Hematopoietic multipotent progenitor cell treated with erythropoietin and hydrocortisone succinate and interleukin-3 and kit ligand, for 8 days (in vitro differentiated cells): ENCODE measurements around the gene CD48.
"Not testable (repeated sequence)": the region's sequence is repeated elsewhere in the genome, so short reads cannot be mapped to it uniquely, and the experiment has no call there.

ENCODE experiments used
- DNase-seq: peaks from one replicate; pipeline ENCODE4 v3.0.0-alpha.2; 2015

Gene CD48

DNA sequence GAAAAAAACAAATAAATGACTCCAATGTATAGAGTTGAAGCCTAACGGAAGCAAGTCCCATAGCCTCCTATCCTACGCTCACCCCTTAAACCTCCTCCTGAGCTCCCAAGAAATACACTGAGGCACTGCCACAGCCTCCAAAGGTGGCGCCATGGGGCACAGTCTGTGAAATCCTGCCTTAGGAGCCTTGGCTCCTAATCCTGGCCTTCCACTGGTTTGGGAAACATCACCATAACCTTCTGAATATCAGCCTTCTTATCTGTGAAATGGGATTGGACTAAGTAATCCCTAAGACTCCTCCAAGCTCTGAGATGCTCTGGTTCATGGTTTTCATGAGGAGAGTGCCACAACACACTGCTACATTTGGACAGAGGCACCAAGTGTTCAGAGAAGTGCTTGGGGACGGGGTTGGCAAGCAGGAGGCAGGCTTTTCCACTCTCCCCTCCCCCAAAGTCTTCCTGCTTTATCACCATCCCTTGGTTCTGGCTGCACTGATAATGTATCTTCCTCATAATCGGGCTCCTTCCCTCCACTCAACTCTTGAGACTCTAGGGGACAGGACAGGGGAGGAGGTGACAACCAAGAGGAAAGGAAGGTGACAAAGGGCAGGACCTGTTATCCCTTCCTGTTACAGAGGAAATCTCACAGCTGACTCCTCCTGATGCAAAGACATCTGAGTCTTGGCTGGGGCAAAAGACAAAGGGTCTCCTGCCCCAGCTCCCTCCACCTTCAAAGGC, 30.2 kb upstream of the CD48 start:
- DNase-seq = no peak

GRCh38 chr1:160741092-160741501, 29.5 kb upstream of the CD48 start:
- DNase-seq = no peak

DNA sequence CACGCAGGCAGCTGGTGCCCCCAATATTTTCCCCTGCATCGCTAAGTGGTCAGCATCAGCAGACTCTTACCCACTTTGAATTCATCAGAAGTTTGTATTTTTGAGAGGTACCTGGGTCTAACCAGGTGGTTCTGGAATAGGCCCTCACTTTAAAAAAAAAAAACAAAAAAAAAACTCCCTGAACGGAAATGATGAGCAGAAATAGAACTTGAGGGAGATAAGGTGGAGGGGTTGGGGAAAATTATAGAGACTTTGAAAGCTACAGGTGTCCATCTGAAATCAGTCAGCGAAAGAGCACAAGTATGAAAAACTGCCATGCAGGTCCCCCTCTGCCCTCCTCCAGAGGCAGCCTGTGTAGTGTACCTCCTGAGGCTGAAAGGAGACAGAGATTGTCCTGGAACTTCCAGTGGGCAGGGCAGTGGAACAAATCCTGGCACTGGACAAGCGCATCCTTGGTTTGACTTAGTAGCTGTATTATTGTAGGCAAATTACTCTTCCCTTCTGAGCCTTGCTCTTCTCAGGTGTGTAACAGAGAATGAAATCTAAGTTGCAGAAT, 28.6 kb upstream of the CD48 start:
- no peak for DNase-seq

DNA sequence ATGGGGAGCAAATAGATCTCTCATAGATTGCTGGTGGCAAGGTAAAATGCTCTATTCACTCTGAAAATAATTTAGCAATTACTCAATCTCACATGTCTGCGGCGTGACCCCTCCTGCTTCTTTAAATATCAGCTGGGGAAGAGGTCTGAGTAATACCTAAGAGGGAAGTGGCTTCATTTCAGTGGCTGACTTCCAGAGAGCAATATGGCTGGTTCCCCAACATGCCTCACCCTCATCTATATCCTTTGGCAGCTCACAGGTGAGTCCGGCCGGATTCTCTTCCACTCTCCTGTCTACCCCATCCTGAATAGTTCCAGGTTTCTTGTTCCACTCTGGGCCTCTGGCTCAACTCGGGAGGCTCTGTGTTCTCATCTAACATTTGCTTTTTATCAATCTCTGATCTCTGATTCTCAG, 27.5 kb upstream of the CD48 start, which contains the start of gene SLAMF7:
SLAMF7 (plus strand) TSS at position 150 of the 414 bp plus-strand sequence; CDS start at position 205, 55 bp downstream.
- no peak for DNase-seq

DNA sequence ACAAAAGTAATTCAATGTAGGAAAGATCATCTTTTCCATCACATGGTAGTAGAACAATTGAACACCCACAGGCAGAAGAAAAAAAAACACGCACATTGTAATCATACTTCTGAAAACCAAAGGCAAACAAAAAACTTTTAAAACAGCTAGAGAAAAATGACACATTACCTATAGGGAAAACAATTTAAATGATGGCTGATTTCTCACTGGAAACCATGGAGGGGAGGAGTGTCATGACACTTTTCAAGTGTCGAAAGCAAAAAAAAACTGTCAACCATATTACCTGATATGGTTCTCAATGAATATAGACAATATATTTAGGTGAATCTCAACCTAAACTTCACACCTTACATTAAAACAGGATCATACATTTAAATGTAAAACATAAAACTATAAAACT, 26.6 kb upstream of the CD48 start:
- no peak for DNase-seq

GRCh38 chr1:160734301-160734700, 22.7 kb upstream of the CD48 start:
- DNase-seq = no peak

GRCh38 chr1:160733898-160734297, 22.3 kb upstream of the CD48 start:
- DNase-seq = no peak

DNA sequence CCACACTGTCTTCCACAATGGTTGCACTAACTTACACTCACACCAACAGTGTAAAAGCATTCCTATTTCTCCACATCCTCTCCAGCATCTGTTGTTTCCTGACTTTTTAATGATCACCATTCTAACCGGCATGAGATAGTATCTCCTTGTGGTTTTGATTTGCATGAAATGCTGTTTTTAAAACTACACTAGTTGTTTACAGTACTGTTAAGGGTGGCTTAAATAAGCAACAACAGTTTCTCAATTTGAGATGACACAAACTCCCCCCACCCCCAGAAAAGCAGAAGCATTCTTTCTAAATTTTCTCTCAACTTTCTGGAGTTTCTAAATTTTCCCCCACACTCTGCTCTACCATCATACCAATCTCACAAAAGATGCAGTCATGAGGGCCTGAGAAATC, 20.4 kb upstream of the CD48 start:
- DNase-seq = no peak

- DNase-seq = not testable (repeated sequence)
Observed at GRCh38 chr1:160731564-160731963, 19.9 kb upstream of the CD48 start.

DNA sequence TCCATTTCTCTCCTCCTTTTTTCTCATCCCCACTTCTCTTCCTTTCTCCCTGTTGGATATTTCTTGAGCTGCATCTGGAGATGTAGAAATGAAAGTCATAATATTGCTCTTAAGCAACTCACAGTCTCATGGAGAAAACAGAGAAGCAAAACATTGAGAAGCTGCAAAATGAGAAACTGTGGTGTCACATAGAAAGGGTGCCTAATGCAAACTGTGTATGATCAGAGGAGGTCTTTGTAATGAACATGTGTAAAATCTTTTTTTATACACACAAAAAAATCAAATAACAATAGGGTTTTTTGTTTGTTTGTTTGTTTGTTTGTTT, 15.7 kb upstream of the CD48 start:
- no peak for DNase-seq

GRCh38 chr1:160726498-160727315, 15.1 kb upstream of the CD48 start:
- peak; percentile 85 for DNase-seq

- DNase-seq = peak; percentile 75
Observed at GRCh38 chr1:160726114-160726497, 14.5 kb upstream of the CD48 start.

- DNase-seq = peak; percentile 24
Observed at GRCh38 chr1:160724465-160725242, 13.0 kb upstream of the CD48 start.

- no peak for DNase-seq
Observed at GRCh38 chr1:160723332-160723731, 11.7 kb upstream of the CD48 start.

DNA sequence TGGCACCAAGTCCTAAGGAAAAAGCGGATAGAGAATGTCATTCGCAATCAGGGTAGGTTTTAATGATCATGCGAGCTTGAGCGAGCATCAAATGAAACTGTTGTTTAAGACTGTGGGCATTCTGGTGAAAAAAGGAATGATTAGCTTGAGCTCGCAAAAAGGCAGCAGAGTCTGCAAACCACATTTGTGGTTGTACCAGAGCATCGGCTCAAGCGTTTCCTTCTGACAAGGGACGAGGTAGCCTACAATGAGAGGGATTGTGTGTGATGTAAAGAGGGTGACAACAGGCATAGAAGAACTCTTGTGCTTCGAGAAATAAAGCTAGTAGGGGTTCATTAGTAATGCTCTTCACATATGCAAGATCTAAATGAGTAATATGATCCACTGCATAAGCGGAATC, 11.1 kb upstream of the CD48 start:
- no peak for DNase-seq

GRCh38 chr1:160721473-160721872, 9.9 kb upstream of the CD48 start:
- DNase-seq = no peak

GRCh38 chr1:160720356-160721085, 8.9 kb upstream of the CD48 start:
- no peak for DNase-seq

DNA sequence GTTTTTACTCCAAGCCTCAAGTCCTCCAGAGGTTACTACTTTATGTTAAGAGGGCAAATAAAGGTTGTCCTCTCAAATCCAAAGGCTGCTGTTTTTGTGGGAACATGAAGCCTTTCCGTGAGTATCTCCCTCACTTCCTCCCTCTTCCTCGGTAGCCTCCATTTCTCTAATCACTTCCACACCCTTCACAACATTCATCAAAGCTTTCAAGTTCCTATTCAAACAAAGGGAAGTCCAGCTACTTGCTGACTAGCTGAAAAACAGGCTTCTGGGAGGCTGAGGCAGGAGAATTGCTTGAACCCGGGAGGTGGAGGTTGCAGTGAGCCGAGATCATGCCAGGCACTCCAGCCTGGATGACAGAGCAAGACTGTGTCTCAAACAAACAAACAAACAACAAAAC, 6.6 kb upstream of the CD48 start:
- no peak for DNase-seq

DNA sequence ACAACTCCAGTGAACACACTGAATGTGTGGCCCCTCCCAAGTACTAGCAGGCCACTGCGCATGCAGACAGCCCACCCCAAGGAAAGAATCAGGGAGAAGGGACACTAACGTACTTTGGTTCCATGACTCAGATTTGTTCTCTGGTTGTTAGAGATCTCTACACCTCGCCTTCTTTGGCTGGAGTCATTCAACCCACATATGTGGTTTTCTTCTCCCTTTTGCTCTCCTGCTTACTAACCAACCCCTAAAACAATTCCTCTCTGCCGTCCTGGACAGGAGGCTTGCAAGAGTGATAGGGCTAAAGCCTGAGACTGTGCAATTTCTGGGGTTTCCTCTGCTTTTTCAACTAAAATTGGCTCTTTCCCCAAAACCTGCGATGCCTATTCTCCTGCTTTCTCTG, 5.7 kb upstream of the CD48 start:
- no peak for DNase-seq

GRCh38 chr1:160716013-160716412, 4.4 kb upstream of the CD48 start:
- no peak for DNase-seq

GRCh38 chr1:160714034-160714648, 2.5 kb upstream of the CD48 start:
- DNase-seq = not testable (repeated sequence)

DNA sequence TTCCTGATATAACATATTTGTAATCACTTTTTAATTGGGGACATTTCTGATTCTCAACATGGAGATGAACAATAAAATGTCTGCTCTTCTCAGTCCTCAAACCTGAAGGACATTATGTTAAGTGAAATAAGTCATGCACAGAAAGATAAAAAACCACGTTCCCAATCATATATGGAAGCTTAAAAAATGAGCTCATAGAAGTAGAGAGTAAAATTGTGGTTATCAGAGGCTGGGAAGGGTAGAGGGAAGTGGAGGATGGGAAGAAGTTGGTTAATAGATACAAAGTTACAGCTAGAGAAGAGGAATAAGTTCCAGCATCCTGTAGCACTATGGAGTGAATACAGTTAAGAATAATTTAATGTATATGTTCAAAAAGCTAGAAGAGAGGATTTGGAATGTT, 1.5 kb upstream of the CD48 start:
- DNase-seq = no peak
